HG03095 (cell line): ENCODE results near the gene CEPT1.
"Not testable (repeated sequence)": the region's sequence is repeated elsewhere in the genome, so short reads cannot be mapped to it uniquely, and the experiment has no call there.

Experiments used
- ATAC-seq: cut with Tn5 transposase; IDR thresholded peaks from one replicate; pipeline ENCODE4 v1.9.1; 2021; ENCODE audit warnings: moderate library complexity; ENCODE audit not compliant: unreplicated experiment

The CEPT1 gene

DNA sequence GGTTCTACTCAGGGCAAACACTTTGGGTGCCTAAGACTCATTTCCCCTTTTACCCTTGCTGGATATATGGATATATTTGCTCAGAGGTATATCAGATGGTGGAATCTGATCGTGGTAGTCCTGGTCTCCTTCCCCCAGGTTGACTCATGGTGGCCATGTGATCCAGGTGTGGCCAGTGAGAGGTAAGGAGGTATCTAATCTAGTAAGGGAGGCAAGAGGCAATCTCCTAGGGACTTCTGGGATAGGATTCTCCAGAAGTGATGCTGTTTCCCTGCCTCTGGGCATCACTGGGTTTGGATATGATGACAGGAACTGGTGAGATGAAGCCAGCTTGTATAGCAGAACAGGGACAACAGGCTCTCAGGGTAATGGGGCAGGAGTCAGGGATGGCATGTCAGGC, 68.9 kb downstream of the CEPT1 start:
- ATAC-seq = no peak

DNA sequence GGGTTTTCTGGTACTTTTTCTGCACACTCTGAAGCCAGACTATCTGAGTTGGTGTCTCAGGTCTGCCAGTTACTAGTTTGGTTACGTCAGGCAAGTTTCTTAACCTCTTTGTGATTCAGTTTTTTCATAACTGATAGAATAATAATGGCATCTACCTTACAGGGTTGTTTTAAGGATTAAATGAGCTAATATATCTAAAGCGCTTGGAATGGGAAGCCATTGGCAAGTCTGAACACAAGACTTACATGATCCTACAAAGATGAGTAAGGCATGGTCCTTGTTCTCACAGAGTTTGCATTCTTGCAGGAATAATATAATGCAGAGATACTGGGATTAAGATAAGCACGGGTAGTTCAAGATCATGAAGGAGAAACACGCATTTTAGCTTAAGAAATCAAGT, 69.6 kb downstream of the CEPT1 start:
- no peak for ATAC-seq

- no peak for ATAC-seq
Observed at GRCh38 chr1:111211921-111212320, 71.9 kb downstream of the CEPT1 start.

- no peak for ATAC-seq
Observed at GRCh38 chr1:111212634-111213335, 72.8 kb downstream of the CEPT1 start.

DNA sequence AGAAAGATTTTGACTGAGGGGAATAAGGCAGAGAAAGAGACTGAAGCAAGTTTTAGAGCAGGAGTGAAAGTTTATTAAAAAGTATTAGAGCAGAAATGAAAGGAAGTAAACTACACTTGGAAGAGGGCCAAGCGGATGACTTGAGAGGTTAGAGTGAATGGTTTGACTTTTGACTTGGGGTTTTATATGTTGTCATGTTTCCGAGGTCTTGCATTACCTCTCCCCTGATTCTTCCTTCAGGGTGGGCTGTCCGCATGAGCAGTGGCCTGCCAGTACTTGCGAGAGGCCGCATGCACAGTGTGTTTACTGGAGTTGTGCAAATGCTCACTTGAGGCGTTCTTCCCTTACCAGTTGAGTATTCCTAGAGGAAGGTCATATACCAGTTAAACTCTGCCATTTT, 73.4 kb downstream of the CEPT1 start:
- ATAC-seq = no peak

- no peak for ATAC-seq
Observed at GRCh38 chr1:111214074-111214801, 74.2 kb downstream of the CEPT1 start.

GRCh38 chr1:111214884-111215283, 74.9 kb downstream of the CEPT1 start:
- no peak for ATAC-seq

DNA sequence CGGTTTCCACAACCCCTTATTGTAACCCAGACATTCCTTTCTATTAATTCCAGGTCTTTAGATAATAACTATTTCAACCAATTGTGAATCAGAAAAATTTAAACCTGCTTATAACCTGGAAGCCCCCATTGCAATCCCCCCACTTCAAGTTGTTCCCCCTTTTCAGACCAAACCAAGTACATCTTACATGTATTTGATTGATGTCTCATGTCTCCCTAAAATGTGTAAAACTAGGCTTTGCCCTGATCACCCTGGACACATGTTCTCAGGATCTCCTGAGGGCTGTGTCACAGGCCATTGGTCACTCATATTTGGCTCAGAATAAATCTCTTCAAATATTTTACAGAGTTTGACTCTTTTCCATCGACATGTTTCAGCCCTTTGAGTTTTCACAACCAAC, 75.3 kb downstream of the CEPT1 start:
- not testable (repeated sequence) for ATAC-seq

GRCh38 chr1:111216751-111217150, 76.7 kb downstream of the CEPT1 start:
- no peak for ATAC-seq

DNA sequence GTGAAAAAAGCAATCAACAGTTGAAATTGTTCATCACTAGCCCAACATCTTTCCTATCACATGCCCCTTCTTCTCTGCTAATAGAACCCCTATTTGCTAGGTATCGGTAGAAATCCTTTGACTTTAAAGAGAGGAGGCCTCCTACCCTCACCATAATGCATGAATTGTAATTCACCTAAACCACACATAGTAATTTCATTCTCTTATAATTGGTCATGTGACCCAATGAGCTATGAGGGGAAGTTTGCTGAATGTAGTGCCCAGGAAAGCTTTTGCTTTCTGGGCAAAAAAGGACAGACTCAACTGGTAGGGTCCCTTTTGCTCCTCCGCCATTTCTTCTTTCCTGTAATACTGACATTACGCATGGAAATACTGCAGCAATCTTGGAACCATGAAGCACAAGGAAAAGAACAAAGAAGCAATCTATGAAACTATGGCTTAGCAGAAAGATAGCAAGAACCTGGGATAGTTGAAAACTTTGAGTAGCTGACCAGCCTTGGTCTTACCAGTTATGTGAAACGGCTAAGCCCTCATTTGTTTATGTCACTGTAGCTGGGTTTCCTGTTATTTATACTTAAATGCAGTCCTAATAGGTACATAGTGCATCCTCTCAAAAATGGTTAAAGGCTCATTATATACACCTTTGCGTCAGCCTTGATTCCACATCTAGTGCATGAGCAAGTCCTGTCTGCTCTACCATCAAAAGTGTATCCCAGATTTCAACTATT, 77.3 kb downstream of the CEPT1 start:
- no peak for ATAC-seq

GRCh38 chr1:111218701-111219556, 78.9 kb downstream of the CEPT1 start:
- ATAC-seq = no peak

- peak; percentile 32 for ATAC-seq
Observed at GRCh38 chr1:111219557-111220286, 79.7 kb downstream of the CEPT1 start.

- ATAC-seq = no peak
Observed at GRCh38 chr1:111220302-111220890, 80.4 kb downstream of the CEPT1 start.

DNA sequence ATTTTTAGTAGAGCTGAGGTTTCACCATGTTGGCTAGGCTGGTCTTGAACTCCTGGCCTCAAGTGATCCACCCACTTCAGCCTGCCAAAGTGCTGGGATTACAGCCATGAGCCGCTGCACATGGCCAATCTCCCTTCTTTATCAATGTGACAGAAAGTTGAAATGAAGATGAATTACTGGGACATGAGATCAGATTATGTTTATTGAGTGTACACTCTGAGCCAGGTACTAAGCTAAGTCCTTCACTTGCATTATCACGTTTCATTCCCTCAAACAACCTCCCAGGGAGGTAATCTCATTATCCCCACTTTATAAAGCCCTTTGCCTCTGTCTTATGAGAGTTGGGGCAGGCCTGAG, 81.2 kb downstream of the CEPT1 start:
- no peak for ATAC-seq

- peak; percentile 49 for ATAC-seq
Observed at GRCh38 chr1:111221633-111222291, 81.7 kb downstream of the CEPT1 start.

DNA sequence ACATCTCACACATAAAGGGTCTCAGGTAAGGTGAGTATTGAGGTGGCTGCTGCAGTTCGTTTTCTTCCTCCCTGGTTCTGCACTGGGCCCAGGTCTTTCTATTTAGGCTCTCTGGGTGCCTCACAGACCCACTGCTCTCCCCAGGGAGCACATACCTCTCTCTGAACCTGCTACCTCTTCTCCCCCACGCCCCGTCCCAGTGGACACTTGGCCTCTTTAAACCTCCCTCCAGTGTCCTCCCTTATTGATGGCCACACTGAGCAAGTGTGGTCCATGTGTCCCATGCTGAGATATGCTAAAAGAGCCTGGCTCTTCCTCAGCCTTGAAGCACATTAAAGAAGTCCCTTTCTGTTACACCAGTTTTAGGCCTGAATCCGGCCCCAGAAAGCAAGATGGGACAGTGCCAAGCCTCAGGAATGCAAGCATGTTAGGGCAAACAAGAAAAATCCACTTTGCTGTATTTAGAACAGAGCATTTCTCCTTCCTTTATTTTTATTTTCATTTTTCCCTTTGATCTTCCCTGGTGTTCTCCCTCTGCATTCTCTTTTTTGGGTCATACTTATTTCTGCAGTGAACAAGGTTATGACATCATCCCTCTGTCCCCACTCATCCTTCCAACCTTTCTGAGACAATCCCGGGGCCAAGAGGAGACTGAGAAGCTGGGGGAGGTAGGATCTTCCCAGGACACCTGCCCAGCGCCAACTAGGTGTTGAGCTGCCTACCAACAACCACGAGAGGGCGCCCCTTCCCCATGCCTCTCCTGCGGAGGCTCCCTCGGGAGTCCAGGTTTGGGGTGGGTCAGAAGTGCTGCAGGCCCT, 82.5 kb downstream of the CEPT1 start:
- ATAC-seq = no peak

GRCh38 chr1:111223126-111223685, 83.2 kb downstream of the CEPT1 start:
- no peak for ATAC-seq

DNA sequence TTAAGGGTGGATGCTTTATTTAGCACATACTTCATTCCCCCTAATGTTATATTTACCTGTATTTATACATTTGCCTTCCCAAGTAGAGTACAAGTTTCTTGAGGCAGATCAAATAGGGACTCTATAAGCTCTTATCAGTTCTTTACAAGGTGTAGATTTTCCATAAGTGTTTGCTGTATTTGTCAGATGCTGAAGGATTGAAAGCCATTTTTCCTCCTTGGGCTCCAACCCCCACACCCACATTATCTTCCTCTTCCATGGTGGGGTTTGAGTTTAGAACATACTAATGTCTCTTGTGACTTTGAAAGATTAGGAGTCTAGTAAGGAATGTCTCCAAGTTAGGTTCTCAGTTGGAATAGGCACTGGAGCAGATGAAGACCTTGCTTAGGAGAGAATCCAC, 85.1 kb downstream of the CEPT1 start:
- ATAC-seq = no peak
